OCI-LY1 (cell line): Measurements from ENCODE around the gene TMEM229B.

ENCODE experiments used
- H2AFZ ChIP-seq: fragments of 200-600 bp; sonication (generic), shearing (Covaris generic); 2 replicates; pipeline ENCODE4 v1.6.0; 2014; ENCODE audit warnings: antibody characterized with exemption, mild to moderate bottlenecking, low read length
- H3F3A ChIP-seq: fragments of 200-600 bp; sonication (generic), shearing (Covaris generic); 2 replicates; pipeline ENCODE4 v1.6.0; 2014; ENCODE audit warnings: mild to moderate bottlenecking, antibody characterized with exemption, low read length, moderate library complexity; ENCODE audit not compliant: insufficient read depth
- H3K27ac ChIP-seq: fragments of 200-600 bp; sonication (generic); 2 replicates; pipeline ENCODE4 v1.5.1; 2014; ENCODE audit warnings: low read length, mixed run types, mild to moderate bottlenecking, low read depth; ENCODE audit not compliant: poor library complexity, severe bottlenecking
- H3K27me3 ChIP-seq: fragments of 200-600 bp; sonication (generic); 2 replicates; pipeline ENCODE4 v1.6.0; 2014; ENCODE audit warnings: antibody characterized with exemption, mild to moderate bottlenecking, low read length, moderate library complexity; ENCODE audit not compliant: insufficient read depth
- H3K36me3 ChIP-seq: fragments of 200-600 bp; sonication (generic); 2 replicates; pipeline ENCODE4 v1.6.1; 2014; ENCODE audit warnings: mild to moderate bottlenecking, antibody characterized with exemption, low read length, moderate library complexity, mixed read lengths; ENCODE audit not compliant: insufficient read depth
- H3K4me1 ChIP-seq: fragments of 200-600 bp; sonication (generic); 2 replicates; pipeline ENCODE4 v1.5.1; 2014; ENCODE audit warnings: mild to moderate bottlenecking, low read length, moderate library complexity; ENCODE audit not compliant: insufficient read depth, severe bottlenecking
- H3K4me2 ChIP-seq: fragments of 200-600 bp; sonication (generic), shearing (Covaris generic); 2 replicates; pipeline ENCODE4 v1.6.1; 2014; ENCODE audit warnings: low read length
- H3K4me3 ChIP-seq: fragments of 200-600 bp; sonication (generic); 2 replicates; pipeline ENCODE4 v1.5.1; 2014; ENCODE audit warnings: low read length, low read depth, mild to moderate bottlenecking, mixed read lengths; ENCODE audit not compliant: poor library complexity, severe bottlenecking
- H3K79me2 ChIP-seq: fragments of 200-600 bp; shearing (Covaris generic); 2 replicates; pipeline ENCODE4 v1.6.1; 2016; ENCODE audit warnings: mixed run types, low read length, mixed read lengths; ENCODE audit not compliant: insufficient read depth
- H3K9ac ChIP-seq: fragments of 200-600 bp; sonication (generic), shearing (Covaris generic); 2 replicates; pipeline ENCODE4 v1.6.1; 2014; ENCODE audit warnings: mild to moderate bottlenecking, low read length, mixed read lengths
- H3K9me2 ChIP-seq: fragments of 200-600 bp; sonication (generic), shearing (Covaris generic); 2 replicates; pipeline ENCODE4 v1.6.1; 2014; ENCODE audit warnings: low read depth, mild to moderate bottlenecking, low read length, mixed read lengths
- H3K9me3 ChIP-seq: fragments of 200-600 bp; shearing (Covaris generic); 2 replicates; pipeline ENCODE4 v1.6.1; 2014; ENCODE audit warnings: low read length, mixed read lengths
- H4K20me1 ChIP-seq: fragments of 200-600 bp; sonication (generic), shearing (Covaris generic); 2 replicates; pipeline ENCODE4 v1.6.0; 2016; ENCODE audit warnings: mild to moderate bottlenecking, low read length; ENCODE audit not compliant: insufficient read depth
- CTCF ChIP-seq: fragments of 200-600 bp; sonication (generic), shearing (Covaris generic); IDR thresholded peaks from 2 replicates; pipeline ENCODE4 v1.5.1; 2017; ENCODE audit warnings: mild to moderate bottlenecking, antibody characterized with exemption, low read length, moderate library complexity, mixed read lengths
- EZH2 ChIP-seq: fragments of 200-600 bp; sonication (generic), shearing (Covaris generic); IDR thresholded peaks from 2 replicates; pipeline ENCODE4 v1.8.0; 2017; ENCODE audit warnings: borderline replicate concordance, mixed run types, mild to moderate bottlenecking, antibody characterized with exemption, low read length, moderate library complexity, mixed read lengths

Gene TMEM229B

GRCh38 chr14:67487937-67488893, at the start of gene TMEM229B:
Gene TMEM229B (minus strand): TSS chr14:67488721. CDS start chr14:67473923, 14,798 bp downstream.
- Histone ChIP-seq H3K27me3 (no peaks in the 10 kb centered on the region), H3K4me3 (peak within 1 kb of the TSS; percentile 57), H4K20me1 (no peaks in the 10 kb centered on the region), H2AFZ (no peak within 1 kb of the TSS), H3K79me2 (no peaks in the 10 kb centered on the region), H3K4me1 (peaks cover 21% of the 10 kb centered on the region), H3K9me3 (no peaks in the 10 kb centered on the region), H3K27ac (peak within 1 kb of the TSS; percentile 76), H3K9ac (peak within 1 kb of the TSS; percentile 60), H3K36me3 (peaks cover 6% of the 10 kb centered on the region; the same call in 1 of the 2 replicates), H3K9me2 (no peaks in the 10 kb centered on the region), H3K4me2 (peak within 1 kb of the TSS; percentile 68), H3F3A (no peaks in the 10 kb centered on the region)
- TF ChIP-seq EZH2: no peak

- no peaks in the 10 kb centered on the region for H3F3A ChIP-seq
- H3K4me3 ChIP-seq: no peak overlapping the region
- H3K4me1 ChIP-seq: peaks cover 6% of the 10 kb centered on the region
- TF ChIP-seq CTCF: no peak
- TF ChIP-seq EZH2: no peak
- H3K27ac ChIP-seq: no peak overlapping the region
- H2AFZ ChIP-seq: no peak overlapping the region
- H3K36me3 ChIP-seq: no peaks in the 10 kb centered on the region
- no peaks in the 10 kb centered on the region for H3K79me2 ChIP-seq
- no peak overlapping the region for H3K9ac ChIP-seq
- 0 out of 2 replicates have a peak, but pooled peaks cover 4% of the 10 kb centered on the region for H3K27me3 ChIP-seq
- H3K4me2 ChIP-seq: no peak overlapping the region
- no peaks in the 10 kb centered on the region for H4K20me1 ChIP-seq
- no peaks in the 10 kb centered on the region for H3K9me3 ChIP-seq
- no peaks in the 10 kb centered on the region for H3K9me2 ChIP-seq
Measured at GRCh38 chr14:67537736-67538135, 49.2 kb upstream of the TMEM229B start.

GRCh38 chr14:67536087-67536486, 47.6 kb upstream of the TMEM229B start:
- 0 out of 2 replicates have a peak, but pooled peaks cover 4% of the 10 kb centered on the region for H3K27me3 ChIP-seq
- no peak overlapping the region for H3K27ac ChIP-seq
- no peak overlapping the region for H3K4me3 ChIP-seq
- H3K4me2 ChIP-seq: no peak overlapping the region
- H3K4me1 ChIP-seq: no peaks in the 10 kb centered on the region
- no peaks in the 10 kb centered on the region for H3K9me3 ChIP-seq
- no peaks in the 10 kb centered on the region for H3K36me3 ChIP-seq
- no peak overlapping the region for H2AFZ ChIP-seq
- no peaks in the 10 kb centered on the region for H3K9me2 ChIP-seq
- H3K9ac ChIP-seq: no peak overlapping the region
- no peaks in the 10 kb centered on the region for H3F3A ChIP-seq
- no peaks in the 10 kb centered on the region for H4K20me1 ChIP-seq
- TF ChIP-seq CTCF: no peak
- TF ChIP-seq EZH2: no peak
- no peaks in the 10 kb centered on the region for H3K79me2 ChIP-seq
